ENCODE results near the gene AAMDC. TPM values are rescaled to one million over a fixed set of nuclear protein-coding genes. Genes with fewer than 3 reads are reported as not detected.

AAMDC gene
- total and polyA plus RNA-seq, 9 donors, result 21.8 to 77.6 (median 40.6) TPM

GRCh38 chr11:77800449-77800848, 20.5 kb upstream of the AAMDC start:
- H3K4me3 ChIP-seq, result no peak overlapping the region

DNA sequence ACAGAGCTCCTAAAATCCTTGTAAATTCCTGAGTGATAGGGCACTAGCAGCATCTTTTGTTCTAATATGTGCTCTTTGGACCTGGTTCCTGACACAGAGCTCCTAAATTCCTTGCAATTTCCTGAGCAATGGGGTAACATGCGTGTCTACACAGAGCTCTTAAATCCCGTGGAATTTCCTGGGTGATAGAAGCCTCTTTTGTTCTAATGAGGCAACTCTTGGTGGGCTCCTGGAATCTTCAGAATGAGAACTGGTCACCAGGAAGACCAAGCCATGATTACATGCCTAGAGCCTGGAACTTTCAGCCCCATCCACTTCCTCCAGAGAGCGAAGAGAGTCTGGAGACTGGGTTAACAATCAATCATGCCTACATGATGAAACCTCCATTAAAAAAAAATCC, 19.5 kb upstream of the AAMDC start:
- intact Hi-C loops (cut with DNase I), result no loop called here
- DNase-seq, result no peak
- TF ChIP-seq, protein P1, sequence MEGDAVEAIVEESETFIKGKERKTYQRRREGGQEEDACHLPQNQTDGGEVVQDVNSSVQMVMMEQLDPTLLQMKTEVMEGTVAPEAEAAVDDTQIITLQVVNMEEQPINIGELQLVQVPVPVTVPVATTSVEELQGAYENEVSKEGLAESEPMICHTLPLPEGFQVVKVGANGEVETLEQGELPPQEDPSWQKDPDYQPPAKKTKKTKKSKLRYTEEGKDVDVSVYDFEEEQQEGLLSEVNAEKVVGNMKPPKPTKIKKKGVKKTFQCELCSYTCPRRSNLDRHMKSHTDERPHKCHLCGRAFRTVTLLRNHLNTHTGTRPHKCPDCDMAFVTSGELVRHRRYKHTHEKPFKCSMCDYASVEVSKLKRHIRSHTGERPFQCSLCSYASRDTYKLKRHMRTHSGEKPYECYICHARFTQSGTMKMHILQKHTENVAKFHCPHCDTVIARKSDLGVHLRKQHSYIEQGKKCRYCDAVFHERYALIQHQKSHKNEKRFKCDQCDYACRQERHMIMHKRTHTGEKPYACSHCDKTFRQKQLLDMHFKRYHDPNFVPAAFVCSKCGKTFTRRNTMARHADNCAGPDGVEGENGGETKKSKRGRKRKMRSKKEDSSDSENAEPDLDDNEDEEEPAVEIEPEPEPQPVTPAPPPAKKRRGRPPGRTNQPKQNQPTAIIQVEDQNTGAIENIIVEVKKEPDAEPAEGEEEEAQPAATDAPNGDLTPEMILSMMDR (IDR thresholded peaks at IDR 0.05), result no peak
- TF ChIP-seq EP300 (IDR thresholded peaks at IDR 0.05) (no peak), POLR2A (IDR thresholded peaks at IDR 0.05) (no peak)
- Histone ChIP-seq H3K4me3 (no peak overlapping the region), H3K27ac (no peak overlapping the region), H3K36me3 (no peaks in the 10 kb centered on the region), H3K9me3 (no peaks in the 10 kb centered on the region), H3K27me3 (no peaks in the 10 kb centered on the region), H3K4me1 (ENCODE audit: insufficient read depth) (peaks cover 4% of the 10 kb centered on the region)
- WGBS, 3 donors, result 76 to 82% (median 81%) methylated on average over 3 of the region's 3 CpGs

More at GRCh38 chr11:77800449-77800848, 20.5 kb upstream of the AAMDC start:
- Histone ChIP-seq H3K9me3 (no peaks in the 10 kb centered on the region), H3K4me1 (ENCODE audit: insufficient read depth) (peaks cover 2% of the 10 kb centered on the region), H3K27ac (no peak overlapping the region), H3K27me3 (no peaks in the 10 kb centered on the region), H3K36me3 (no peaks in the 10 kb centered on the region)
- TF ChIP-seq POLR2A (IDR thresholded peaks at IDR 0.05), result no peak
- TF ChIP-seq EP300 (IDR thresholded peaks at IDR 0.05), result no peak
- TF ChIP-seq, protein P1 (IDR thresholded peaks at IDR 0.05), result no peak
- intact Hi-C loops (cut with DNase I), result no loop called here
- DNase-seq, result no peak

DNA sequence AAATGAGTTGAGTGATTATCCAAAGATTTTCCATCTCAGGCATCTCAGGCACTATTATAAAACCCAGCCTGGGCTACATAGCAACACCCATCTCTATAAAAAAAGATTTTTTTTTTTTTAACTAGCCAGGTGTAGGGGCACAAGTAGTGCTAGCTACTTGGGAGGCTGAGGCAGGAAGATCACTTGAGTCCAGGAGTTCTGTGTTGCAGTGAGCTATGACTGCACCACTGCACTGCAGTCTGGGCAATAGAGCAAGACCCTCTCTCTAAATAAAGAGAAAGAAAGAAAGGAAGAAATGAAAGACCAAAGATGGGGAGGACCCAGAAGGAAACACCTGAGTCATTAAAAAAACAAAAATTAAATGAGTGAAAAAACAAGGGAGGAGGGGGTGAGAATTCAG, 14.5 kb upstream of the AAMDC start:
- no peaks in the 10 kb centered on the region for H3K36me3 ChIP-seq
- intact Hi-C loops (cut with DNase I), result no loop called here
- DNase-seq, result no peak
- H3K27me3 ChIP-seq, result no peaks in the 10 kb centered on the region
- H3K27ac ChIP-seq, result no peak overlapping the region
- TF ChIP-seq EP300 (IDR thresholded peaks at IDR 0.05), result no peak
- TF ChIP-seq, protein P1 (IDR thresholded peaks at IDR 0.05), result no peak
- TF ChIP-seq POLR2A (IDR thresholded peaks at IDR 0.05), result no peak
- H3K4me3 ChIP-seq, result no peak overlapping the region
- peaks cover 5% of the 10 kb centered on the region for H3K4me1 ChIP-seq (ENCODE audit: insufficient read depth)
- H3K9me3 ChIP-seq, result no peaks in the 10 kb centered on the region

DNA sequence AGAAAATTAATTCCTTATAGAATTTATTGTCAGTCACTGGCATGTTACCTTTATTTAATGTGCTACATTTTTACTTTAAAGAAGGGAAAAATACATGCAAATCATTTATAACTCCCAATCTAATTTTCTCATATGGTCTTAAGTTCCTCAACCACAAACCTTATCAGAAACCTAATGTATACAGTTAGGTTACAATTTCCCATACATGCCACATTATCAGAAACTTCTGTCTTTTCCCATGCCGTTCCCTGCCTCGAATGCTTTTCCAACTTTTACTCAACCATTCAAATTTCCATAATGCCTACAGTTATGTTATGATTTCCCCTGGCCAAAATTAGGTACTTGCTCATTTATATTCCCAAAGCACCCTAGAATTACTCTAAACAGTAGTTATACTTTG, 14.0 kb upstream of the AAMDC start:
- DNase-seq, result no peak
- Histone ChIP-seq H3K4me1 (ENCODE audit: insufficient read depth) (peaks cover 5% of the 10 kb centered on the region), H3K36me3 (no peaks in the 10 kb centered on the region), H3K4me3 (no peak overlapping the region), H3K27me3 (no peaks in the 10 kb centered on the region), H3K9me3 (no peaks in the 10 kb centered on the region), H3K27ac (no peak overlapping the region)
- intact Hi-C loops (cut with DNase I), result no loop called here
- TF ChIP-seq EP300 (IDR thresholded peaks at IDR 0.05), result no peak
- TF ChIP-seq, protein P1 (IDR thresholded peaks at IDR 0.05), result no peak
- 91 to 93% (median 93%) methylated on average over 2 of the region's 2 CpGs for WGBS, 3 donors

GRCh38 chr11:77813256-77813655, 7.7 kb upstream of the AAMDC start:
- 93 to 95% (median 94%) methylated on average over 9 of the region's 9 CpGs for WGBS, 3 donors
- Histone ChIP-seq H3K27me3 (no peaks in the 10 kb centered on the region), H3K4me3 (no peak overlapping the region), H3K36me3 (no peaks in the 10 kb centered on the region), H3K9me3 (no peaks in the 10 kb centered on the region), H3K27ac (no peak overlapping the region), H3K4me1 (ENCODE audit: insufficient read depth) (peaks cover 2% of the 10 kb centered on the region)
- TF ChIP-seq, protein P1 (IDR thresholded peaks at IDR 0.05), result no peak
- no peak for TF ChIP-seq POLR2A (IDR thresholded peaks at IDR 0.05)
- no peak for TF ChIP-seq EP300 (IDR thresholded peaks at IDR 0.05)
- intact Hi-C loops (cut with DNase I), result no loop called here
- no peak for DNase-seq
